ENCODE data around the gene FNDC5. TPM values are rescaled to one million over a fixed set of nuclear protein-coding genes. Genes with fewer than 3 reads are reported as not detected.

Gene FNDC5
- total and polyA plus RNA-seq, 2 experiments from 2014 or later = 0.33 TPM; not detected in 1

DNA sequence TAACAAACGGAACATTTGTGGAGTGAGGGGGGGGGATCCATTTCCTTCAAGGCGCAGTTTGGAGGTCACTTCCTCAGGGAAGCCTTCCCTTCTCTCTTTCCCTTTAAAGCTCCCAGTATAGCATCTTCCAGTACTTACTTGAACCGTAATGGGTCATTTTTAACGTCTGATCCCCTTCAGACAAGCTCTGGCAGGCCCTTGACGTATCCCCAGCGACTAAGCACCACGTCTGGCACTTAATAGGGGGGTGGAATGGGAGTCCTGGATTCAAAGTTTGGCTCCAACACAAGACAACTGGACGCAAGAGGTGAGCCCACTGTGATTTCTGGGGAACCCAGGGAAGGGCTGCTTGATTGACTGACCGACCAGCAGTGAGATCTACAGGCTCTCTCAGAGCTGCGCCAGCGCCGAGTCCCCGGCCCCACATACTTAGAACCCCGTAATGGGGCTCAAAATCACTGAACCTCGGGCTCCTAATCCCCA, 54.0 kb downstream of the FNDC5 start:
- H3K27me3 ChIP-seq (replicated peaks; ENCODE audit: insufficient read depth) = no peaks in the 10 kb centered on the region
- peaks cover 28% of the 10 kb centered on the region for H3K4me1 ChIP-seq (ENCODE audit: insufficient read depth)
- peak overlapping the region; percentile 54 for H2AFZ ChIP-seq
- peaks cover 20% of the 10 kb centered on the region for H3F3A ChIP-seq (ENCODE audit: insufficient read depth)
- DNase-seq = peak; percentile 66
- H3K36me3 ChIP-seq (ENCODE audit: low read depth) = no peaks in the 10 kb centered on the region; the same call in 1 of the 2 replicates
- TF ChIP-seq EZH2phosphoT487 (IDR thresholded peaks at IDR 0.05; ENCODE audit: insufficient read depth, low read depth) (no peak), EZH2 (IDR thresholded peaks at IDR 0.05; ENCODE audit: insufficient read depth, poor library complexity, severe bottlenecking) (no peak)
- H3K4me2 ChIP-seq (ENCODE audit: unreplicated experiment) = peak overlapping the region; percentile 100
- WGBS, 2 experiments (ENCODE audit: low coverage in 1 of 2, low lambda C conversion rate in 2 of 2, missing lambda C conversion rate in 2 of 2) = 2% methylated on average over 15 of the region's 15 CpGs
- peaks cover 94% of the 10 kb centered on the region for H3K79me2 ChIP-seq (ENCODE audit: insufficient read depth)
- peak overlapping the region; percentile 94 for H3K27ac ChIP-seq
- in situ Hi-C loops (cut with MboI) = no loop called here
- H3K9me2 ChIP-seq (ENCODE audit: insufficient read depth) = no peaks in the 10 kb centered on the region
- H3K9me3 ChIP-seq (ENCODE audit: low read depth) = no peaks in the 10 kb centered on the region
- peak overlapping the region; percentile 87 for H3K4me3 ChIP-seq
- peak overlapping the region; percentile 97 for H3K9ac ChIP-seq
- H4K20me1 ChIP-seq (ENCODE audit: insufficient read depth) = no peaks in the 10 kb centered on the region; the same call in 1 of the 2 replicates

DNA sequence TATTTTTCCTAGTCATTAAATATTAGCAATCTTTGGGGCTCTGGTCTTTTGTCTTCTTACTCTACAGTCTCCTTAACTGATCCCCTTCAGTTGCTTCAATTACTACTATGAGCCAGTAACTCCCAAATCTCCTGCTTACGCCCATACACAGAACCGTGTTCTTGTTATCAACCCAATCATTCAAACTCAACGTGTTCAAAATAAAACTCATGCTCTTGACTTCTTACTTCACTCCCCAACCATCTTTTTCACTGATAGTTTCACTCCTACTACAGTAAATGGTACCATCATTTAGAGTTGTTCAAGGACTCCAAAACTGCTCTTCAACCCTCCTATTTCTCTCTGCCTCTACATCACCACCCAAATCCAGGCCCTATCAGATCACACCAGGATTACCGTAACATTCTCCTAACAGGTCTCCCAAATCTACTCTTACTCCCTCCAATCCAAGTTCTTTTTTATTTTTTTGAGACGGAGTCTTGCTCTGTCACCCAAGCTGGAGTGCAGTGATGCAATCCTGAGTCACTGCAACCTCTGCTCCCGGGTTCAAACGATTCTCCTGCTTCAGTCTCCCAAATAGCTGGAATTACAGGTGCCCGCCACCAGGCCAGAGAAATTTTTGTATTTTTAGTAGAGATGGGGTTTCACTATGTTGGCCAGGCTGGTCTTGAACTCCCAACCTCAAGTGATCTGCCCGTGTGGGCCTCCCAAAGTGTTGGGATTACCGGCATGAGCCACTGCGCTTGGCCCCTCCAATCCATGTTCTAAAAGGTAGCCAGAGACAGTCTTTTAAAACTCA, 56.6 kb downstream of the FNDC5 start:
- peaks cover 94% of the 10 kb centered on the region for H3K79me2 ChIP-seq (ENCODE audit: insufficient read depth)
- TF ChIP-seq EZH2 (IDR thresholded peaks at IDR 0.05; ENCODE audit: insufficient read depth, poor library complexity, severe bottlenecking) (no peak), EZH2phosphoT487 (IDR thresholded peaks at IDR 0.05; ENCODE audit: insufficient read depth, low read depth) (no peak)
- H3K27ac ChIP-seq = peak overlapping the region; percentile 31
- peaks cover 4% of the 10 kb centered on the region; the same call in 1 of the 2 replicates for H4K20me1 ChIP-seq (ENCODE audit: insufficient read depth)
- H3K27me3 ChIP-seq (replicated peaks; ENCODE audit: insufficient read depth) = no peaks in the 10 kb centered on the region
- no peaks in the 10 kb centered on the region for H3K9me3 ChIP-seq (ENCODE audit: low read depth)
- peaks cover 28% of the 10 kb centered on the region for H3K4me1 ChIP-seq (ENCODE audit: insufficient read depth)
- peak overlapping the region; percentile 87 for H3K4me3 ChIP-seq
- peaks cover 20% of the 10 kb centered on the region for H3F3A ChIP-seq (ENCODE audit: insufficient read depth)
- peak; percentile 68 for DNase-seq
- no peak overlapping the region for H3K9ac ChIP-seq
- in situ Hi-C loops (cut with MboI) = no loop called here
- no peaks in the 10 kb centered on the region for H3K9me2 ChIP-seq (ENCODE audit: insufficient read depth)
- H3K4me2 ChIP-seq (ENCODE audit: unreplicated experiment) = peak overlapping the region; percentile 100
- no peak overlapping the region for H2AFZ ChIP-seq
- 53 to 59% methylated on average over 11 of the region's 11 CpGs for WGBS, 2 experiments (ENCODE audit: low coverage in 1 of 2, low lambda C conversion rate in 2 of 2, missing lambda C conversion rate in 2 of 2)
- H3K36me3 ChIP-seq (ENCODE audit: low read depth) = peaks cover 15% of the 10 kb centered on the region

Other genes starting within 250 kb of the FNDC5 start
- 37.0 and 44.6 TPM in 2 replicates for gene ZBTB8OS, start 220.4 kb downstream of the FNDC5 start, total RNA-seq (2014; rRNA removed; shearing (Covaris generic))
- gene ZBTB8OS, start 220.4 kb downstream of the FNDC5 start, polyA plus RNA-seq (2016; fragmentation: Nextera tagmentation; extraction: Ambion mirVana) = 48.9 and 52.9 TPM in 2 replicates
- 72.4 and 89.9 TPM in 2 replicates for gene RBBP4, start 219.7 kb downstream of the FNDC5 start, total RNA-seq (2014; rRNA removed; shearing (Covaris generic))
- 109 and 116 TPM in 2 replicates for gene RBBP4, start 219.7 kb downstream of the FNDC5 start, polyA plus RNA-seq (2016; fragmentation: Nextera tagmentation; extraction: Ambion mirVana)
- gene SYNC, start 168.1 kb downstream of the FNDC5 start, total RNA-seq (2014; rRNA removed; shearing (Covaris generic)) = 103 and 112 TPM in 2 replicates
- gene SYNC, start 168.1 kb downstream of the FNDC5 start, polyA plus RNA-seq (2016; fragmentation: Nextera tagmentation; extraction: Ambion mirVana) = 60.0 and 60.5 TPM in 2 replicates
- gene YARS1, start 53.6 kb downstream of the FNDC5 start, total RNA-seq (2014; rRNA removed; shearing (Covaris generic)) = 125 and 135 TPM in 2 replicates
- 179 and 185 TPM in 2 replicates for gene YARS1, start 53.6 kb downstream of the FNDC5 start, polyA plus RNA-seq (2016; fragmentation: Nextera tagmentation; extraction: Ambion mirVana)
- 25.2 and 35.0 TPM in 2 replicates for gene S100PBP, start 53.3 kb downstream of the FNDC5 start, total RNA-seq (2014; rRNA removed; shearing (Covaris generic))
- gene S100PBP, start 53.3 kb downstream of the FNDC5 start, polyA plus RNA-seq (2016; fragmentation: Nextera tagmentation; extraction: Ambion mirVana) = 12.1 and 15.7 TPM in 2 replicates
- gene HPCA, start 15.6 kb upstream of the FNDC5 start, total RNA-seq (2014; rRNA removed; shearing (Covaris generic)) = not detected in 2 replicates
- gene HPCA, start 15.6 kb upstream of the FNDC5 start, polyA plus RNA-seq (2016; fragmentation: Nextera tagmentation; extraction: Ambion mirVana) = not detected in 2 replicates
- 41.7 and 60.4 TPM in 2 replicates for gene TMEM54, start 30.5 kb upstream of the FNDC5 start, total RNA-seq (2014; rRNA removed; shearing (Covaris generic))
- gene TMEM54, start 30.5 kb upstream of the FNDC5 start, polyA plus RNA-seq (2016; fragmentation: Nextera tagmentation; extraction: Ambion mirVana) = 33.7 and 36.1 TPM in 2 replicates
- 9.5 and 11.1 TPM in 2 replicates for gene RNF19B, start 93.9 kb upstream of the FNDC5 start, total RNA-seq (2014; rRNA removed; shearing (Covaris generic))
- gene RNF19B, start 93.9 kb upstream of the FNDC5 start, polyA plus RNA-seq (2016; fragmentation: Nextera tagmentation; extraction: Ambion mirVana) = 1.5 and 1.6 TPM in 2 replicates
- 130 and 134 TPM in 2 replicates for gene AK2, start 166.0 kb upstream of the FNDC5 start, total RNA-seq (2014; rRNA removed; shearing (Covaris generic))
- gene AK2, start 166.0 kb upstream of the FNDC5 start, polyA plus RNA-seq (2016; fragmentation: Nextera tagmentation; extraction: Ambion mirVana) = 173 and 179 TPM in 2 replicates
- 1.5 and 4.4 TPM in 2 replicates for gene AZIN2, start 210.2 kb upstream of the FNDC5 start, total RNA-seq (2014; rRNA removed; shearing (Covaris generic))
- gene AZIN2, start 210.2 kb upstream of the FNDC5 start, polyA plus RNA-seq (2016; fragmentation: Nextera tagmentation; extraction: Ambion mirVana) = 2.8 and 4.4 TPM in 2 replicates